Type B pancreatic cell (in vitro differentiated cells): ENCODE results near the gene ALPI. TPM values are rescaled to one million over a fixed set of nuclear protein-coding genes. Genes with fewer than 3 reads are reported as not detected.

Experiments used
- DNase-seq: peaks from one replicate; pipeline ENCODE4 v3.0.0; 2021; ENCODE audit warnings: mixed read lengths; ENCODE audit not compliant: unreplicated experiment; ENCODE audit errors: extremely low spot score
- H3K27ac Mint-ChIP-seq: 2 replicates; pipeline ENCODE4 v1.8.0; 2021; ENCODE audit warnings: mild to moderate bottlenecking, mixed read lengths
- H3K27me3 Mint-ChIP-seq: 2 replicates; pipeline ENCODE4 v1.8.0; 2021; ENCODE audit warnings: mixed read lengths
- H3K36me3 Mint-ChIP-seq: 2 replicates; pipeline ENCODE4 v1.8.0; 2021; ENCODE audit warnings: mixed read lengths
- H3K4me1 Mint-ChIP-seq: one replicate; pipeline ENCODE4 v1.8.0; 2021; ENCODE audit warnings: mixed read lengths; ENCODE audit not compliant: unreplicated experiment
- H3K4me3 Mint-ChIP-seq: 2 replicates; pipeline ENCODE4 v1.8.0; 2021; ENCODE audit warnings: mild to moderate bottlenecking, mixed read lengths
- H3K9me3 Mint-ChIP-seq: 2 replicates; pipeline ENCODE4 v1.8.0; 2021; ENCODE audit warnings: mixed read lengths
- total RNA-seq: library from RNA; stranded (reverse); gene quantifications from 2 replicates; pipeline ENCODE4 v1.2.1, GENCODE V29; 2021; ENCODE audit warnings: low replicate concordance
- TF ChIP-seq, protein P1 (sequence below): fragments of 200-600 bp; sonication (generic); conservative IDR thresholded peaks from 2 replicates; pipeline ENCODE4 v1.5.0; 2021; ENCODE audit warnings: antibody characterized with exemption, mild to moderate bottlenecking

Gene ALPI
- total RNA-seq, 1 donor from 2014 or later, result 1.5 TPM

- TF ChIP-seq, protein P1, sequence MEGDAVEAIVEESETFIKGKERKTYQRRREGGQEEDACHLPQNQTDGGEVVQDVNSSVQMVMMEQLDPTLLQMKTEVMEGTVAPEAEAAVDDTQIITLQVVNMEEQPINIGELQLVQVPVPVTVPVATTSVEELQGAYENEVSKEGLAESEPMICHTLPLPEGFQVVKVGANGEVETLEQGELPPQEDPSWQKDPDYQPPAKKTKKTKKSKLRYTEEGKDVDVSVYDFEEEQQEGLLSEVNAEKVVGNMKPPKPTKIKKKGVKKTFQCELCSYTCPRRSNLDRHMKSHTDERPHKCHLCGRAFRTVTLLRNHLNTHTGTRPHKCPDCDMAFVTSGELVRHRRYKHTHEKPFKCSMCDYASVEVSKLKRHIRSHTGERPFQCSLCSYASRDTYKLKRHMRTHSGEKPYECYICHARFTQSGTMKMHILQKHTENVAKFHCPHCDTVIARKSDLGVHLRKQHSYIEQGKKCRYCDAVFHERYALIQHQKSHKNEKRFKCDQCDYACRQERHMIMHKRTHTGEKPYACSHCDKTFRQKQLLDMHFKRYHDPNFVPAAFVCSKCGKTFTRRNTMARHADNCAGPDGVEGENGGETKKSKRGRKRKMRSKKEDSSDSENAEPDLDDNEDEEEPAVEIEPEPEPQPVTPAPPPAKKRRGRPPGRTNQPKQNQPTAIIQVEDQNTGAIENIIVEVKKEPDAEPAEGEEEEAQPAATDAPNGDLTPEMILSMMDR, result no peak
- Mint-ChIP-seq H3K27ac (no peak overlapping the region), H3K36me3 (no peaks in the 10 kb centered on the region), H3K4me1 (no peaks in the 10 kb centered on the region), H3K27me3 (peaks cover 67% of the 10 kb centered on the region), H3K4me3 (no peak overlapping the region), H3K9me3 (no peaks in the 10 kb centered on the region)
- DNase-seq, result no peak
Observed at GRCh38 chr2:232492236-232492848, 36.4 kb downstream of the ALPI start.

DNA sequence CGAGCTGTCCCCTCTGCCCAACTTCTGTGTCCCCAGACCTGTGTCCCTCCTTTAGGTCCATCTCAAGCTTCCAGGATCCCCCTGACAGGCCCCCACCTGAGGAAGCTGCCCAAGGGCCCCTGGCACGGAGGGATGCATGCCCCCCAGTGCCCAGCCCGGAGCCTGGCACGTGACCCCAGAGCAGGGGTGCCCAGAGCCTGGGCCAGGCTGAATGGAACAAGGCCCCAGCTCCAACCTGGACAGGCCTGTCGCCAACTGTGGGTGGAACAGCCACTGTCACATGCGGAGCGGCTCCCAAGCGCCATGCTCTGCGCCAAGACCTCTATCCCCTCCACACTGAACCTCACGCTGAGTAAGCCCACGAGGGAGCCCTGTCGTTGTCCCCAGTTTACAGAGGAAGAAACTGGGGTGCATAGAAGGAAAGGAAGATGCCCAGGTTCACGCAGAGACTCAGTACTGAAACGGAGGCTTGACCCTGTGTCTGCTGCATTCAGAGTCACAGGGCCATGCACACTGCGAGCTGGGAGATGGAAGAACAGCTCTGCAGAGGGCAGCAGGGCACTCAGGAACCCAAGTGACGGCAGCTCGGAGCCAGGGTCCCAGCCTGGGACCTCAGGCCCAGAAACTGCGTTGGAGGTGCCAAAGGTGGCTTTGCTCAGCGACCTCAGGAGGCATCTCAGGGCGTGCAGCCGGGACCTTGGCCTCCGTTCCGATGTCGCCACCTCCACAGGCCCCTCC, 37.2 kb downstream of the ALPI start:
- Mint-ChIP-seq H3K9me3 (no peaks in the 10 kb centered on the region), H3K4me1 (no peaks in the 10 kb centered on the region), H3K27me3 (peaks cover 64% of the 10 kb centered on the region), H3K36me3 (no peaks in the 10 kb centered on the region), H3K4me3 (no peak overlapping the region), H3K27ac (no peak overlapping the region)
- TF ChIP-seq, protein P1, result no peak
- no peak for DNase-seq

GRCh38 chr2:232493701-232494474, 37.9 kb downstream of the ALPI start:
- Mint-ChIP-seq H3K4me1 (no peaks in the 10 kb centered on the region), H3K27ac (no peak overlapping the region), H3K36me3 (no peaks in the 10 kb centered on the region), H3K9me3 (no peaks in the 10 kb centered on the region), H3K4me3 (no peak overlapping the region), H3K27me3 (peaks cover 62% of the 10 kb centered on the region)
- TF ChIP-seq, protein P1, result no peak
- DNase-seq, result no peak

GRCh38 chr2:232494542-232494941, 38.6 kb downstream of the ALPI start:
- Mint-ChIP-seq H3K9me3 (no peaks in the 10 kb centered on the region), H3K27me3 (peaks cover 59% of the 10 kb centered on the region), H3K4me3 (no peak overlapping the region), H3K27ac (no peak overlapping the region), H3K36me3 (no peaks in the 10 kb centered on the region), H3K4me1 (no peaks in the 10 kb centered on the region)
- TF ChIP-seq, protein P1, result no peak
- no peak for DNase-seq

- Mint-ChIP-seq H3K27ac (no peak overlapping the region), H3K4me3 (no peak overlapping the region)
Observed at GRCh38 chr2:232495292-232495691, 39.3 kb downstream of the ALPI start.

More at GRCh38 chr2:232495292-232495691, 39.3 kb downstream of the ALPI start:
- Mint-ChIP-seq H3K9me3 (no peaks in the 10 kb centered on the region), H3K27me3 (peaks cover 56% of the 10 kb centered on the region), H3K36me3 (no peaks in the 10 kb centered on the region), H3K4me1 (no peaks in the 10 kb centered on the region)
- TF ChIP-seq, protein P1, result no peak
- DNase-seq, result no peak
